NB4 (cell line): Measurements from ENCODE around the gene ZNF678.

Source experiments
- CTCF ChIP-seq: IDR thresholded peaks from one replicate; pipeline ENCODE4 v1.5.1; 2012; ENCODE audit warnings: low read depth, low read length
- MAX ChIP-seq: IDR thresholded peaks from 2 replicates; pipeline ENCODE4 v1.6.1; 2011; ENCODE audit warnings: low read depth, low read length
- POLR2A ChIP-seq: IDR thresholded peaks from 2 replicates; pipeline ENCODE4 v1.6.1; 2011; ENCODE audit warnings: mild to moderate bottlenecking; ENCODE audit not compliant: insufficient read length; ENCODE audit errors: extremely low read depth

GRCh38 chr1:227526524-227526923 lies 36.8 kb upstream of the ZNF678 start:
- TF ChIP-seq CTCF (no peak), MAX (no peak), POLR2A (no peak)
